GM23338 (cell line): ENCODE data around the gene ERP44.

Experiments used
- POLR2AphosphoS5 ChIP-seq: IDR thresholded peaks from 2 replicates; pipeline ENCODE4 v1.6.1; 2016; ENCODE audit warnings: antibody characterized with exemption, low read depth
- REST ChIP-seq: IDR thresholded peaks from one replicate; pipeline ENCODE4 v1.6.1; 2018; ENCODE audit warnings: antibody characterized with exemption; ENCODE audit not compliant: unreplicated experiment
- TF ChIP-seq, protein P1 (sequence below), 2 experiments: fragments of 200-600 bp in 1 of 2; sonication (generic) in 1 of 2; conservative IDR thresholded peaks; 2 replicates each; pipeline versions ENCODE4 v1.5.1 to v1.6.1; 2016 to 2017; ENCODE audit warnings: antibody characterized with exemption in 2 of 2, low read depth in 2 of 2, mild to moderate bottlenecking in 2 of 2, moderate library complexity in 1 of 2

DNA sequence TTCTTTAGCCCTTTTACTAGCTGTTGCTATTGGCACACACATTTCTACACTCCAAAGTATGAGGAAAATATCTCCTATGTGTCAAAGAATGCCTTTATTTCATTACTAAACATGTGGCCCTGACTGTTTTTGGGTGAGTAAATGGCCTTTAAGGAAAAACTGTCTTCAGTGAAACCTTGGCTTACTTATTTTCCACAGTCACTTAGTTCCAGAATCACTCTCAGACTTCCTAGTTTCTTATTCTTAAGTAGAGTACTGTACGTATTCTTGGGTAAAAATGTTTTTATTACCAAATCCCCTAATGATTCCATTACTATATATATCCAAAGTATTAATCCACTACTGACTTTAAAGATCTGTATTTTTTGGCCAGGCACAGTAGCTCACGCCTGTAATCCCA lies 27.5 kb downstream of the ERP44 start:
- TF ChIP-seq POLR2AphosphoS5, result no peak
- TF ChIP-seq REST, result no peak
- TF ChIP-seq, protein P1, sequence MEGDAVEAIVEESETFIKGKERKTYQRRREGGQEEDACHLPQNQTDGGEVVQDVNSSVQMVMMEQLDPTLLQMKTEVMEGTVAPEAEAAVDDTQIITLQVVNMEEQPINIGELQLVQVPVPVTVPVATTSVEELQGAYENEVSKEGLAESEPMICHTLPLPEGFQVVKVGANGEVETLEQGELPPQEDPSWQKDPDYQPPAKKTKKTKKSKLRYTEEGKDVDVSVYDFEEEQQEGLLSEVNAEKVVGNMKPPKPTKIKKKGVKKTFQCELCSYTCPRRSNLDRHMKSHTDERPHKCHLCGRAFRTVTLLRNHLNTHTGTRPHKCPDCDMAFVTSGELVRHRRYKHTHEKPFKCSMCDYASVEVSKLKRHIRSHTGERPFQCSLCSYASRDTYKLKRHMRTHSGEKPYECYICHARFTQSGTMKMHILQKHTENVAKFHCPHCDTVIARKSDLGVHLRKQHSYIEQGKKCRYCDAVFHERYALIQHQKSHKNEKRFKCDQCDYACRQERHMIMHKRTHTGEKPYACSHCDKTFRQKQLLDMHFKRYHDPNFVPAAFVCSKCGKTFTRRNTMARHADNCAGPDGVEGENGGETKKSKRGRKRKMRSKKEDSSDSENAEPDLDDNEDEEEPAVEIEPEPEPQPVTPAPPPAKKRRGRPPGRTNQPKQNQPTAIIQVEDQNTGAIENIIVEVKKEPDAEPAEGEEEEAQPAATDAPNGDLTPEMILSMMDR (conservative IDR thresholded peaks at IDR 0.05; ENCODE audit: low read depth in 2 of 2), result no peak
